GM12873 (cell line): Measurements from ENCODE around the gene SLC9A9.

Source experiments
- CTCF ChIP-seq: IDR thresholded peaks from 2 replicates; pipeline ENCODE4 v1.5.1; 2012; ENCODE audit warnings: low read depth, mild to moderate bottlenecking, moderate library complexity, low read length, control low read depth; ENCODE audit not compliant: insufficient read depth; ENCODE audit errors: missing control alignments

SLC9A9 gene

GRCh38 chr3:143529798-143530197 is 318.5 kb downstream of the SLC9A9 start:
- TF ChIP-seq CTCF = no peak

GRCh38 chr3:143529018-143529478 is 319.2 kb downstream of the SLC9A9 start:
- TF ChIP-seq CTCF = no peak

- no peak for TF ChIP-seq CTCF
These were observed 322.2 kb downstream of the SLC9A9 start for GRCh38 chr3:143526011-143526545.

- TF ChIP-seq CTCF = no peak
These were observed 322.9 kb downstream of the SLC9A9 start for GRCh38 chr3:143525408-143525807.

- no peak for TF ChIP-seq CTCF
These were observed 326.5 kb downstream of the SLC9A9 start for GRCh38 chr3:143521803-143522202.

- TF ChIP-seq CTCF = no peak
These were observed 333.4 kb downstream of the SLC9A9 start for GRCh38 chr3:143514874-143515273.

- TF ChIP-seq CTCF = no peak
These were observed 334.2 kb downstream of the SLC9A9 start for GRCh38 chr3:143514109-143514508.
